ENCODE results near the gene WAC. TPM values are rescaled to one million over a fixed set of nuclear protein-coding genes. Genes with fewer than 3 reads are reported as not detected.
"Not testable (repeated sequence)": the region's sequence is repeated elsewhere in the genome, so short reads cannot be mapped to it uniquely, and the experiment has no call there.

WAC gene
- total RNA-seq, 1 donor from 2014 or later, result 100 TPM

- DNase-seq (ENCODE audit: missing footprints); intact Hi-C loops (cut with DNase I); ATAC-seq: not testable (repeated sequence)
These were observed 11.0 kb upstream of the WAC start for GRCh38 chr10:28521961-28522360.

GRCh38 chr10:28523725-28524252 is 9.1 kb upstream of the WAC start:
- ATAC-seq, result no peak
- intact Hi-C loops (cut with DNase I), result no loop called here

DNA sequence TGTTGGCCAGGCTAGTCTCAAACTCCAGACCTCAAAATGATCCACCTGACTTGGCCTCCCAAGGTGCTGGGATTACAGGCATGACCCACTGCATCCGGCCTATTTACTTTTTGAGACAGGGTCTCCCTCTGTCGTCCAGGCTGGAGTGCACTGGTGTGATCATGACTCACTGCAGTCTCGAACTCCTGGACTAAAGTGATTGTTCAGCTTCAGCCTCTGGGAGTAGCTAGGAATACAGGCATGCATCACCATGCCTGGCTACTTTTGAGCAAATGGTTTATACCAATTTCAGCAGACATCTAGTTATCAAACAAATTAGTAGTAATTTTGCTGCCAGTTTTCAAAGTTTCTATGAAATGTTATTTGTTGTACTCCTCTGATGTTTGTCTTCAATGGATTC is 2.2 kb upstream of the WAC start:
- ATAC-seq (no peak), DNase-seq (ENCODE audit: missing footprints) (no peak)
- intact Hi-C loops (cut with DNase I), result loop anchor here (5.0 kb wide), 3 partner anchors 98 to 1288 kb away; partner anchors contain the start of genes ACBD5 and BAMBI

More at GRCh38 chr10:28523725-28524252, 9.1 kb upstream of the WAC start:
- DNase-seq (ENCODE audit: missing footprints), result no peak

DNA sequence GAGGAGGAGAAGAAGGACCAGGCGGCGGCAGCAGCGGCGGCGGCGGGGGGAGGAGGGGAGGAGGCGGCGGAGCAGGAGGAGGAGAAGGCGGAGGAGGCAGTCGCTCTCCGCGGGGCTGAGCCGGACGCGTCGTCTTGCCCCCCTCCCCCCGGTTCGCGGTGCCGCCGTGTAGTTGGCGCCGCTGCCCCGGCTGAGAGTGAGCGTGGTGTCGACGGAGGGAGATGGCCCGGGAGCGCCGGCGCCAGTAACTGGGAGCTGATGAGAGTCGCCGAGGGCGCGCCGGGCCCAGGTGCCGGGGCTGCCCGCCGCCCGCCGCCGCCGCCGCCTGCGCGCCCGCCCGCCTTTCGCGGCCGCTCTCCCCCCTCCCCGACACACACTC is 257 bp downstream of the WAC start:
- DNase-seq (ENCODE audit: missing footprints) (no peak), ATAC-seq (no peak)
- intact Hi-C loops (cut with DNase I), result loop anchor here (5.0 kb wide), 3 partner anchors 101 to 1291 kb away; partner anchors contain the start of genes ACBD5 and BAMBI

GRCh38 chr10:28533571-28534304 is 820 bp downstream of the WAC start:
- DNase-seq (ENCODE audit: missing footprints) (peak; percentile 91), ATAC-seq (peak; percentile 21)
- intact Hi-C loops (cut with DNase I), result loop anchor here (5.0 kb wide), 3 partner anchors 101 to 1291 kb away; partner anchors contain the start of genes ACBD5 and BAMBI

GRCh38 chr10:28535846-28536245 is 2.9 kb downstream of the WAC start:
- peak; percentile 68 for DNase-seq (ENCODE audit: missing footprints)
- intact Hi-C loops (cut with DNase I), result no loop called here
- ATAC-seq, result no peak

DNA sequence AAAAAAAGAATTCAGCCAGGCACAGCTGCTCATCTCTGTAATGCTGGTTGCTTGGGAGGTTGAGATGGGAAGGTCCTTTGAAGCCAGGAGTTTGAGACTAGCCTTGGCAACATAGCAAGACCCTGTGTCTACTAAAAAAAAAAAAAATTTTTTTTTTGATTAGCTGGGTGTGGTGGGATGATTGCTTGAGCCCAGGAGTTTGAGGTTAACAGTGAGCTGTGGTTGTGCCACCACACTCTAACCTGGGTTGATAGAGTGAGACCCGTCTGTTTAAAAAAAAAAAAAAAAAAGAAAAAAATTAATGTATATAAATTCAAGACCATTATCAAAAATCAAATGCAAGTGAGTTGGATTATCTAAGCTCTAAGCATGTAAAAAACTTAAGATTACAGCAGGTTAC is 5.7 kb downstream of the WAC start:
- intact Hi-C loops (cut with DNase I), result no loop called here
- DNase-seq (ENCODE audit: missing footprints) (no peak), ATAC-seq (no peak)

GRCh38 chr10:28540145-28540544 is 7.2 kb downstream of the WAC start:
- DNase-seq (ENCODE audit: missing footprints) (no peak), ATAC-seq (no peak)
- intact Hi-C loops (cut with DNase I), result no loop called here

- intact Hi-C loops (cut with DNase I), result no loop called here
- peak; percentile 56 for ATAC-seq
These were observed 8.9 kb downstream of the WAC start for GRCh38 chr10:28541717-28542365.

DNA sequence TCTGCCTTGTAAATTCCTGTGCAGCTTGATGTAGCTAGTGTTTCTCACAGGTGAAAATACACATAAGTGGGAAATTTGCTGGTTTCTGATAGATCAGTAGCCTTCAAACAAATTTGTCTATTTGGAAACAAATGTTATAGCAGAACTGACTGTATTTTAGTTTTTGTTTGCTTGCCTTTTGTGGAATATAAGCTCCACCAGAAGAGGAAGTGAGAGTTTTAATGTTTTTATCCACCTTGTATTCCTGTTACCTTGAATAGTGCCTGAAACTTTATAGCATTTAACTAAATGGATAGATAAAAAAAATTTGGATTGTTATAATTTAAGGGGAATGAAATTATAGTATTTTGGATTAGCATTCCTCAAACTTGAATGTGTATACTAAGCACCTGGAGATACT is 9.8 kb downstream of the WAC start:
- DNase-seq (ENCODE audit: missing footprints), result no peak

More at GRCh38 chr10:28541717-28542365, 8.9 kb downstream of the WAC start:
- no peak for DNase-seq (ENCODE audit: missing footprints)

DNA sequence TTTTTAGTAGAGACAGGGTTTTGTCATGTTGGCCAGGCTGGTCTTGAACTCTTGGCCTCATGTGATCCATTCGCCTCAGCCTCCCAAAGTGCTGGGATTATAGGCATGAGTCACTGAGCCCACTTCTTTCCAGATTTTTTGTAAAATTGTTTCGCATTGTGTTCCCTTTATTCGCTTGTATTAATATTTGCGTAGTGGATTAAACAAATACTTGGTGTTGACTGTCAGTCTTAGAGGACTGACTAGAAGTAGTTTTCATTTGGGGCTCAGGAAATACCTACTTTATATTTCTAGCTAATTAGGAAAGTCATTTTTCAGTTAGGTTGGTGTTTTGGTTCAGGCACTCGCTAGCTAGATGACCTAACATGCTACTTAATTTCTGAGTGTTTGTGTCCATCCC is 11.1 kb downstream of the WAC start:
- DNase-seq (ENCODE audit: missing footprints) (no peak), ATAC-seq (no peak)
- intact Hi-C loops (cut with DNase I), result no loop called here

More for the DNA sequence above, 9.8 kb downstream of the WAC start:
- no peak for ATAC-seq
- intact Hi-C loops (cut with DNase I), result no loop called here

GRCh38 chr10:28545967-28546644 is 13.2 kb downstream of the WAC start:
- no peak for ATAC-seq
- intact Hi-C loops (cut with DNase I), result no loop called here

DNA sequence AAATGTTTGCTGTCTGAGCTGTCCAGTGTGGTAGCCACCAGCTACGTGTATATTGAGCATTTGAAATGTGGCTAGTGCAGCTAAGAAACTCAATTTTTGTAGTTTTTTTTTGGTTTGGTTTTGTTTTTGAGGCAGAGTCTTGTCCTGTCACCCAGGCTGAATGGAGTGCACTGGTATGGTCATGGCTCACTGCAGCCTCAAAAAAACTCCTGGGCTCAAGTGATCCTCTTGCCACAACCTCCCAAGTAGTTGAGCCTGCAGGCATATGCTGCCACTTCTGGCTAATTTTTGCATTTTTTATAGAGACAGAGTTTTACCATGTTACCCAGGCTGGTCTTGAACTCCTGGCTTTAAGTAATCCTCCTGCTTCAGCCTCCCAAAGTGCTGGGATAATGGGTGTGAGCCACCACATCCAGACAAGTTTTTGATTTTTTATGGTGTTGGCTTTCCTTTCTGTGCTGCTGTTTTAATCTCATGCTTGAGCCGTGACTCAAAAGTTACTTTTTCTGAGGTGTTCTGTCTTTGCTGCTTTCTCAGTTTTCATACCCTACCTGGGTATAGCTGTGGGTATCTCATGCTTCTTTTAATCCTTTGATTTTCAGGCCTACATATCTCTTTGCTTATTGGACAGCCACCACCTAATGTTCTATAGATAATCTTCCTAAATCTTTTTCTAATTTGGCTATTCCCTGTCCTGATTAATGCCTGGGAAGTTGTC is 16.0 kb downstream of the WAC start:
- DNase-seq (ENCODE audit: missing footprints) (no peak), ATAC-seq (no peak)
- intact Hi-C loops (cut with DNase I), result no loop called here

More at GRCh38 chr10:28545967-28546644, 13.2 kb downstream of the WAC start:
- DNase-seq (ENCODE audit: missing footprints), result no peak

DNA sequence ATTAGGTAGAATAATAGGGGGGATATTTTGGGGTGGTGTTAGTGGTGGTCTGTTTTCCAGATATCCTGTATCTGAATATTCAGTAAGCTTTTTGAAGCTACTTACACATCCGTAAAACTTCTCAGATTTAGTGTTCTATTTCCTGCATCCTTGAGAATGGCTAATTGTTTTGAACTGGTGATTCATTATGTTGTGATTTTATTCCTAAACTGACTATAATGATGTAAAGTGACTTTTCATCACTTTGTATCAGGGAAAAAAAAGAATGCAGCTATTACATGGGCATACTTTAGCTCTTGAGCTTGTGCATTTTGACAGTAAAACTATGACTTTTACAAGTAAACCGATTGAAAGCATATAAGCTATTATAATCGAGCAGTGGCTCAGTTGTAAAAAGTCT is 18.2 kb downstream of the WAC start:
- DNase-seq (ENCODE audit: missing footprints) (no peak), ATAC-seq (no peak)
- intact Hi-C loops (cut with DNase I), result no loop called here

DNA sequence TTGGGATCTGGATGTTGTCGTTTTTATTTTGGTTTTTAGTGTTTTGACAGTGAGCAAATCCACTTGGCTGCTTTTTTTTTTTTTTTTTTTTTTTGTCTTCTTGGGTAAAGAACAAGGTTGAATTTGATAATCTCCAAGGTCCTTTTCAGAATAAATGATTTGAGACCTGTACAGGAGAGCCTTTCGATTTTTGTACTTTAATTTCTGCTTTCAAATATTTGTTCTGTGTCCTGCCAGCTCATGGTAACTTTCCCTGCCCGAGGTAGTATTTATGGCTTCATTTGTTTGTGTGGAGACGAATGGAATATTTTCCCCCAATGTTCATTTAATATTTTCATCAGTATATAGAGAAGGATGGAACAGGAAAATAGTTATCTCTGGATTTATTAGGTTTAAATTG is 19.9 kb downstream of the WAC start:
- intact Hi-C loops (cut with DNase I), result no loop called here
- DNase-seq (ENCODE audit: missing footprints) (no peak), ATAC-seq (no peak)

GRCh38 chr10:28554009-28554408 is 21.1 kb downstream of the WAC start:
- no peak for ATAC-seq
- DNase-seq (ENCODE audit: missing footprints), result no peak
- intact Hi-C loops (cut with DNase I), result no loop called here

- no peak for ATAC-seq
- DNase-seq (ENCODE audit: missing footprints), result no peak
- intact Hi-C loops (cut with DNase I), result no loop called here
These were observed 22.0 kb downstream of the WAC start for GRCh38 chr10:28554952-28555351.

GRCh38 chr10:28555358-28555757 is 22.4 kb downstream of the WAC start:
- ATAC-seq (no peak), DNase-seq (ENCODE audit: missing footprints) (no peak)
- intact Hi-C loops (cut with DNase I), result no loop called here

- no peak for DNase-seq (ENCODE audit: missing footprints)
- intact Hi-C loops (cut with DNase I), result no loop called here
- ATAC-seq, result no peak
These were observed 23.2 kb downstream of the WAC start for GRCh38 chr10:28556142-28556541.
